ENCODE results near the gene CTIF.

CTIF gene

DNA sequence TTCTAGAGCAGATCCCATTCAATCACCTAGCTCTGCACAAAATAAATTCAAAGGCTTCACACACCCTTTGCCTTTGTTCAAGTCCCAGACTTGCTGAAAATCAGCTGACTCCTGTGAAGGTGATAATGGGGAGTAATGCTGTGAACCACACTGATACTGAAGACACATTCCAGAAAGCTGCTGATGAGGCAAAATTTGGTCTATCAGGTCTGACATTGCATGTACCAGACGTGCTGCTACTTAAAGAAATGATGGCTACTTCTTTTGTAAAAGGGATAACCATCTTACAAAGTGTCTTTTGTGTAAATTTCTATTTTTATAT, 7.8 kb upstream of the CTIF start:
- H3K4me1 ChIP-seq (ENCODE audit: control insufficient read depth, insufficient read depth, low read length, poor library complexity, severe bottlenecking) = no peaks in the 10 kb centered on the region
- H3K27me3 ChIP-seq (replicated peaks; ENCODE audit: control insufficient read depth, insufficient read depth, low read length, poor library complexity, severe bottlenecking) = no peaks in the 10 kb centered on the region
- no peak overlapping the region for H3K27ac ChIP-seq (ENCODE audit: insufficient read depth, low read length, poor library complexity, severe bottlenecking)
- H3K36me3 ChIP-seq (ENCODE audit: control insufficient read depth, insufficient read depth, low read length) = no peaks in the 10 kb centered on the region
- no peak overlapping the region for H3K4me3 ChIP-seq (ENCODE audit: insufficient read depth, low read depth, low read length, poor library complexity, severe bottlenecking)
- no peaks in the 10 kb centered on the region for H3K9me3 ChIP-seq (ENCODE audit: control insufficient read depth, low read length)
- DNase-seq = no peak

DNA sequence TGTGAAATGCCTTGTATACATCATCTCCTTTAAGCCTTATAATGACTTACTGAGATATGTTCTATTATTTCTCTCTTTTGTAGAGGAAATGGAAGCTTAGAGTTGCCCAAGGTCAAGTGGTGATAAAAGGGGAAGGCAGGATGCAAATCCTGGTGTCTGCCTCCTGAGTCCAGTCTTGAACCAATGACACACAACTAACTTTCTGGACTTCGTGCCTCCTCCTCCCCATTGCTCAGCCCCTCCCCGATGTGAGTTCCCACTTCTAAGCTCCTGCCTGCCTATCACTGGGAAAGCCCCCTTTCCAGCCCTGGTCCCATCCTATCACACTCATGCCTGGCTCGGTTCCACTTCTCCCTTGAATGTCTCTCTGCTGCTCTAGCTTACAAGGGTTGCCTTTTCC, 6.9 kb upstream of the CTIF start:
- no peak overlapping the region for H3K27ac ChIP-seq (ENCODE audit: insufficient read depth, low read length, poor library complexity, severe bottlenecking)
- H3K27me3 ChIP-seq (replicated peaks; ENCODE audit: control insufficient read depth, insufficient read depth, low read length, poor library complexity, severe bottlenecking) = no peaks in the 10 kb centered on the region
- no peaks in the 10 kb centered on the region for H3K4me1 ChIP-seq (ENCODE audit: control insufficient read depth, insufficient read depth, low read length, poor library complexity, severe bottlenecking)
- no peak for DNase-seq
- H3K9me3 ChIP-seq (ENCODE audit: control insufficient read depth, low read length) = no peaks in the 10 kb centered on the region
- no peaks in the 10 kb centered on the region for H3K36me3 ChIP-seq (ENCODE audit: control insufficient read depth, insufficient read depth, low read length)
- no peak overlapping the region for H3K4me3 ChIP-seq (ENCODE audit: insufficient read depth, low read depth, low read length, poor library complexity, severe bottlenecking)

DNA sequence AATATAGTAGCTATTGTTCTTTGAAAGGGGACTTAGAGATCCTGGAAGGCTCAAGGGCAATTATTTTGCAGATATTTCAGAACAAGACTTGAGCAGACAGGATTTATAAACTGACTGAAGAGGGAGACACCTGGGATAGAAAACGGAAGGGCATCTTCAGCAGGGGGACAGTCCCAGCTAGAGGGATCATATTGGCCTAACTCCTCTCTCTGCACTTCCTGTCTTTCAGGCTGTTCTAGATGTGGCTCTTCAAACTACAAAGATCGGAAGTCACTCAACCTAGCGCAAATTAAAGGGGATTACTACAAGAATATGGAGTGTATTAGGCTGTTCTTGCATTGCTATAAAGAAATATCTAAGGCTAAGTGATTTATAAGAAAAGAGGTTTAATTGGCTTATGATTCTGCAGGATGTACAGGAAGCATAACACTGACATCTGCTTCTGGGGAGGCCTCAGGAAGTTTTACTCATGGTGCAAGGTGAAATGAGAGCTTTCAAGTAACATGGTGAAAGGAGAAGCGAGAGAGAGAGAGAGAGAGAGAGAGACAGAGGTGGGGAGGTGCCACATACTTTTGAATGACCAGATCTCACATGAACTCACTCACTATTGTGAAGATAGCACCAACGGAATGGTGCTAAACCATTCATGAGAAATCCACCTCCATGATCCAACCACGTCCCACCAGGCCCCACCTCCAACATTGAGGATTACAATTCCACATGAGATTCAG, 5.3 kb upstream of the CTIF start:
- no peak for DNase-seq
- no peaks in the 10 kb centered on the region for H3K9me3 ChIP-seq (ENCODE audit: control insufficient read depth, low read length)
- H3K4me1 ChIP-seq (ENCODE audit: control insufficient read depth, insufficient read depth, low read length, poor library complexity, severe bottlenecking) = peaks cover 2% of the 10 kb centered on the region
- H3K36me3 ChIP-seq (ENCODE audit: control insufficient read depth, insufficient read depth, low read length) = no peaks in the 10 kb centered on the region
- no peaks in the 10 kb centered on the region for H3K27me3 ChIP-seq (replicated peaks; ENCODE audit: control insufficient read depth, insufficient read depth, low read length, poor library complexity, severe bottlenecking)
- no peak overlapping the region for H3K27ac ChIP-seq (ENCODE audit: insufficient read depth, low read length, poor library complexity, severe bottlenecking)
- no peak overlapping the region for H3K4me3 ChIP-seq (ENCODE audit: insufficient read depth, low read depth, low read length, poor library complexity, severe bottlenecking)

DNA sequence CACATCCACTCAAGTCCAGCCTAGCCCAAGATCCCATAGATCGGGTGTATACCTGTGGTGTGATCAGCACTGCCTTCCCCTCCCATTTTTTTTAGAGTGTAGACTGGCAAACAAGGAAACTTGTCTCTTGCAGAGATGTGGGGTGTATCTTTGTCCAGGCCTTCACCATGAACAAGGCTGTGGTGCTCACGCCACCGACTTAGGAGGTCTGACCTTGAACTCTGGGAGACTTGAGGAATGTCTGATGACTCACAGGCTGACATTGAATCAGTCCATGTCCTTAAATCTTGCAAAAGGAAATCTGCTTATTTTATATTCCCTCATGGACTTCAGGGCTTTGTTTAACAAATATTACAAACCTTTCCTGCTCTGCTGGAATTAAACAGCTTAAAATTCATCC, 4.5 kb upstream of the CTIF start:
- Histone ChIP-seq H3K27ac (ENCODE audit: insufficient read depth, low read length, poor library complexity, severe bottlenecking) (no peak overlapping the region), H3K4me3 (ENCODE audit: insufficient read depth, low read depth, low read length, poor library complexity, severe bottlenecking) (no peak overlapping the region), H3K27me3 (replicated peaks; ENCODE audit: control insufficient read depth, insufficient read depth, low read length, poor library complexity, severe bottlenecking) (no peaks in the 10 kb centered on the region), H3K36me3 (ENCODE audit: control insufficient read depth, insufficient read depth, low read length) (no peaks in the 10 kb centered on the region), H3K4me1 (ENCODE audit: control insufficient read depth, insufficient read depth, low read length, poor library complexity, severe bottlenecking) (peaks cover 3% of the 10 kb centered on the region), H3K9me3 (ENCODE audit: control insufficient read depth, low read length) (no peaks in the 10 kb centered on the region)
- DNase-seq = no peak

DNA sequence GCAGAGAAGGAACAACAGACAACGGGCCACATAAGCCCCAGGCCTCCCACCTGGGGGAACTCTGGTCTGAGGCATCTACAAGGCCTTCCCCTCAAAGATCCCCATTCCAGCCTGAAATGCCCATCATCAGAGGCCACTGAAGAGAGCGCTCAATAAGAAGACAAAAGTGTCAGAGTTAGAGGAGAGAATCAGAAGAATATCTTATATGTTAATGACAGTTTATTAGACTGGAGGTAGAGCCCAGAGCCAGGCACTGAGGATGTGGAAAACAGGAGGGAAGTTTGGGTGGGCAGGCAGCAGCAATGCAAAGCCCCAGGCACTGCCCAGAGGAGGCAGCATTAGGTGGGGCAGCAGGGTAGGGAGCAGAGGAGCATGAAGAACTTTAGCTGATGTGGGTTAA, 2.9 kb upstream of the CTIF start:
- no peaks in the 10 kb centered on the region for H3K36me3 ChIP-seq (ENCODE audit: control insufficient read depth, insufficient read depth, low read length)
- H3K9me3 ChIP-seq (ENCODE audit: control insufficient read depth, low read length) = no peaks in the 10 kb centered on the region
- no peak for DNase-seq

DNA sequence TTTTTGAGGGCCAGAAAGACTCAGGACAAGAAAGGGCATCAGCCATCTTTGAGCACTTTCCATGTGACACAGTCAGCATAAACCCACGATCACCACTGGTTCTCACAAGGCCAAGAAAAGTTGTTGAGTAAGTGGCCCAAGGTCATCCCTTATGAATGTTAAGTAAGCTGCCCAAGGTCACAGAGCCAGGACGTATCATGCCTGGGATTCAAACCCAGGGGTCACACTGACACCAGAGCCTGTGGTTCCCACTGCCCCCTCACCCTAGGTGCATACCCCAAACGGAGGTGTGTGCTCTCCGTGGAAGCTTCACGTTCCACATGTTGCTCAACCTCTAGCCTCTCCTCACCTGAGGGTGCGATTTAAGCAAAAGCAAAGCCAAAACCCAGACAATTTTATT, 2.3 kb upstream of the CTIF start:
- no peaks in the 10 kb centered on the region for H3K36me3 ChIP-seq (ENCODE audit: control insufficient read depth, insufficient read depth, low read length)
- no peak for DNase-seq

More for the DNA sequence above, 2.9 kb upstream of the CTIF start:
- Histone ChIP-seq H3K27me3 (replicated peaks; ENCODE audit: control insufficient read depth, insufficient read depth, low read length, poor library complexity, severe bottlenecking) (no peaks in the 10 kb centered on the region), H3K4me1 (ENCODE audit: control insufficient read depth, insufficient read depth, low read length, poor library complexity, severe bottlenecking) (peaks cover 3% of the 10 kb centered on the region), H3K4me3 (ENCODE audit: insufficient read depth, low read depth, low read length, poor library complexity, severe bottlenecking) (no peak overlapping the region), H3K27ac (ENCODE audit: insufficient read depth, low read length, poor library complexity, severe bottlenecking) (no peak overlapping the region)

DNA sequence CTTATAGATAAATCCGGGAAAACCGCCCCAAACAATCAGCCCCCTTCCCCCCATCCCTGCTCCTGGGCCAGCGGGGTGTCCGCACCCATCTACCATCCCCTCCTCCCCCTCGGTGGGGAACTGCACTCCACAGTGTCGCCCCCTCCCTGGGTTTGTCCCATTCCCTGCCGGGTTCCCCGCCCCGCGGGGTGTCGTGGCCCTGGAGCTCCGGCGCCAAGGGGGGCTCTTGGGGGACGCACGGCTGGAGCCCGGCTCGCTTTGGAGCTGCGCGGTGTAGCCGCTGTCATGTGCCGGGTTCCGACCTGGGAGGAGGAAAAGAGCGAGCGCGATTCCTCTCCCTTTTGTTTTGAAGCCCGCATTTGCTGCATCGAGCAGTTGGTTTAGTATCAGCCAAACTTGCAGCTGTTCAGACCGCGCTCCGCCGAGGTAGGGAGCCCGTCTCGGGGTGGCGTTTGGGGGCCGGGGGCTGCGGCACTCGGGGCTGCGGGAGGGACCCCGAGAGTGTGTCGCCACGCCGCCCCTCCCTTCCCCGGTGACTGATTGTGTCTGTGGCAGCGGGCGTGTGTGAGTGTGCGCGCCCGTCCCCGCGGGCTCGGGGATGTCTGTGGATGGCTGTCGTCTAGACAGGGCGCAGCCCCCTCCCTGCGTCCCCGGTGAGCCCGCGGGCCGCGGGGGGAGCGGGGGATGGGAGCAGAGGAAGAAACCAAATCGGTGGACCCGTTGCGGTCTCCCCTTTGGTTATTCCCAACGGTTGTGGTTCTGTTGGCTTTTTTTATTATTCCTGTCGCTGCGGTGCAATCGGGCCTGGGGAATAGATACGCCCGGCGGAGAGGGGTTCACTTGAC, 797 bp downstream of the CTIF start:
- H3K4me1 ChIP-seq (ENCODE audit: control insufficient read depth, insufficient read depth, low read length, poor library complexity, severe bottlenecking) = peaks cover 3% of the 10 kb centered on the region
- H3K36me3 ChIP-seq (ENCODE audit: control insufficient read depth, insufficient read depth, low read length) = no peaks in the 10 kb centered on the region
- no peaks in the 10 kb centered on the region for H3K27me3 ChIP-seq (replicated peaks; ENCODE audit: control insufficient read depth, insufficient read depth, low read length, poor library complexity, severe bottlenecking)
- H3K27ac ChIP-seq (ENCODE audit: insufficient read depth, low read length, poor library complexity, severe bottlenecking) = no peak overlapping the region
- no peaks in the 10 kb centered on the region for H3K9me3 ChIP-seq (ENCODE audit: control insufficient read depth, low read length)
- peak in 1 of 3 donors; percentile 25 for DNase-seq
- peak overlapping the region; percentile 89 for H3K4me3 ChIP-seq (ENCODE audit: insufficient read depth, low read depth, low read length, poor library complexity, severe bottlenecking)

More for the DNA sequence above, 2.3 kb upstream of the CTIF start:
- H3K9me3 ChIP-seq (ENCODE audit: control insufficient read depth, low read length) = no peaks in the 10 kb centered on the region
- H3K27me3 ChIP-seq (replicated peaks; ENCODE audit: control insufficient read depth, insufficient read depth, low read length, poor library complexity, severe bottlenecking) = no peaks in the 10 kb centered on the region
- H3K27ac ChIP-seq (ENCODE audit: insufficient read depth, low read length, poor library complexity, severe bottlenecking) = no peak overlapping the region
- H3K4me3 ChIP-seq (ENCODE audit: insufficient read depth, low read depth, low read length, poor library complexity, severe bottlenecking) = no peak overlapping the region
- H3K4me1 ChIP-seq (ENCODE audit: control insufficient read depth, insufficient read depth, low read length, poor library complexity, severe bottlenecking) = peaks cover 3% of the 10 kb centered on the region

DNA sequence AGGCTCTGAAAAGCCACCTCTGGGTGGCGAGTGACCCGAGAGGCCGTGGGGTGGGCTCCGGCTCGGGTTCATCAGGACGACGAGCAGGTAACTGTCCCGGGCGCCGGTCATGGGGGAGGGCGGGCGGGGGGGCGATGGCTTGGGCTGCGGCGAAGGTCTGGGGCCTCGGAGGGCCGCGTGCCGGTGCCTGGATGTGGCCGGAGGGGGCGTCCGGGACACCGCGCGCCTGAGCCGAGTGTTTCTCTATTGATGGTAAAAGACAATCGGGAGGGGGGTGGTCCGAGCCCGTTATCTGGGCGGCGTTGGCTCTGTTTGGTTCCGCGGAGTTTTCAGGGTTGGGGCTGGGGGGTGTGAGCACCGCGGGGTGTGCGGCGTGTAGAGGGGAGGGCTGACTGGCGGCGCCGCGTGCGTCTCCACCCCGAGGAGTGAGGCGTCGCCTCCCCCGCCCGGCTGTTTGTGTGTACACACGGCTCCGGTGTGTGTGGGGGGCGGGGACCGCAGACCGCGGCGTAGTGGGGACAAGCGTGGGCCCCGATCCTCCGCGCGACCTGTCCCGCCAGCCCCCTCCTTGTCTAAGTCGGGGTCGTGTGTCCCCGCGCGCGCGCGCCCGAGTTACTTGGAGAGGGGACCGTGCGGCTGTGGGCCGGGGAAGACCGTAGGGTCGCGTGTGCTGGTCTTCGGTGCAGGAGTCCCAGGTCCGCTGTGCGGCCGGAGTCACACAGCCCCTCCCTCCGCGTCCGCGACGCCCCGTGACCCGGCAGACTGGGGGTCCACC, 1.6 kb downstream of the CTIF start:
- DNase-seq = peak in 2 of 3 donors; percentile 17 to 24
- H3K27ac ChIP-seq (ENCODE audit: insufficient read depth, low read length, poor library complexity, severe bottlenecking) = no peak overlapping the region
- no peaks in the 10 kb centered on the region for H3K27me3 ChIP-seq (replicated peaks; ENCODE audit: control insufficient read depth, insufficient read depth, low read length, poor library complexity, severe bottlenecking)
- peaks cover 3% of the 10 kb centered on the region for H3K4me1 ChIP-seq (ENCODE audit: control insufficient read depth, insufficient read depth, low read length, poor library complexity, severe bottlenecking)
- H3K9me3 ChIP-seq (ENCODE audit: control insufficient read depth, low read length) = no peaks in the 10 kb centered on the region
- peak overlapping the region; percentile 89 for H3K4me3 ChIP-seq (ENCODE audit: insufficient read depth, low read depth, low read length, poor library complexity, severe bottlenecking)
- H3K36me3 ChIP-seq (ENCODE audit: control insufficient read depth, insufficient read depth, low read length) = no peaks in the 10 kb centered on the region

DNA sequence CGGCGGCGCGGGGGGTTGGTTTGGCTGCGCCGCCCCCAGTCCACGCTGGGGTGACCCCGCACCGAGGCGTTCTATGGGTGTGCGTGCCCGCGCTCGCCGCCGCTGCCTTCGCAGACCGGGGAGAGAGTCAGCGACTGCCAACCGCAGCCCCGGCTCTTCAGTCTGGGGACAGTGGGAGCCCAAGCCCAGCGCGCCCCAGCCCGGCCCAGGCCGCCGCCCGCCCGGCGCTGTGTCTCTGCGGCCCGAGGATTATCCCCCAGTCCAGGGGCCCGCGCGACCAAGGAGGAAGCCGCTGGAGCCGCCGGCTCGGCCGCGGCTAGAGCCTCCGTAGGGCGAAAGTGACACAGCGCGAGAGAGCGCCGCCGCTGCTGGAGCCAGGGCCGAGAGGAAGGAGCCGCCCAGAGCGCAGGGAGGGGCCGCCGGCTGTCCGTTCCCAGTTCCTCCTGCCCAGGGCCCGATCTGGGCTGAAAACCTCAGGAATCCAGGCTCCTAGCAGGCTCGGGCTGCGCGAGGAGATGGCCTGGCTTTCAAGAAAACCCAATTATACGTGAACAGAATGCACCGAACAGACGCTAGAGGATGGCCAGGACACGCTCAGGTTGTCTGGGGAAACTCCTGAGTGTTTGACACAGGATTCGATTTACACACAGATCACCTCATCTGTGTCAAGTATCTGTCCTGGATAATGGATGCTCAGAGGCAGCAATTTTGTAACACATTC, 2.4 kb downstream of the CTIF start:
- Histone ChIP-seq H3K4me1 (ENCODE audit: control insufficient read depth, insufficient read depth, low read length, poor library complexity, severe bottlenecking) (peaks cover 3% of the 10 kb centered on the region), H3K9me3 (ENCODE audit: control insufficient read depth, low read length) (no peaks in the 10 kb centered on the region), H3K27ac (ENCODE audit: insufficient read depth, low read length, poor library complexity, severe bottlenecking) (no peak overlapping the region), H3K27me3 (replicated peaks; ENCODE audit: control insufficient read depth, insufficient read depth, low read length, poor library complexity, severe bottlenecking) (no peaks in the 10 kb centered on the region), H3K4me3 (ENCODE audit: insufficient read depth, low read depth, low read length, poor library complexity, severe bottlenecking) (peak overlapping the region; percentile 89), H3K36me3 (ENCODE audit: control insufficient read depth, insufficient read depth, low read length) (no peaks in the 10 kb centered on the region)
- DNase-seq = no peak

All from effector memory CD4-positive, alpha-beta T cell (primary cell).